Measurements from ENCODE around the gene ADGRV1. TPM values are rescaled to one million over a fixed set of nuclear protein-coding genes. Genes with fewer than 3 reads are reported as not detected.
"Not testable (repeated sequence)": the region's sequence is repeated elsewhere in the genome, so short reads cannot be mapped to it uniquely, and the experiment has no call there.

ADGRV1 gene
- total RNA-seq, 4 donors from 2014 or later = 129 to 158 (median 145) TPM

DNA sequence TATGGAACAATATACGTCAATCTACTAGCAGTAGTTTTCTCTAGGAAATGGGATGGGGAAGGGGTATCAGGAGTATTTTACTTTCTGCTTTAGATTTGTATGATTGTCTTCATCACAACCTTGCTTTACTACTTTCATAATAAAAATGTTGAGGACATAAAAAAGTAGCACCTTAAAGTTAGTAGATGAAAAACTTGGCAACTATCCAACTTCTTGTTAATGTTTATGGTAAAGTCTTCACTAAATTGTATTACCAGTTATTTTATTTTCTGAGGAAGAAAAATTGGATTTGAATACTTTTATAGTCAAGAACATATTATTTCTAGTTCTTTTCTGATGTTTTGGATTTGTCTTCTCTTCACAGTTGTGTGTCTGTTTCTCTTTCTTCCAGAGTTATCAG lies 452.4 kb downstream of the ADGRV1 start:
- no peak for DNase-seq
- intact Hi-C loops (cut with DNase I) = no loop called here
- H3K36me3 ChIP-seq = no peaks in the 10 kb centered on the region
- no peaks in the 10 kb centered on the region for H3K27me3 ChIP-seq
- H3K4me1 ChIP-seq = peaks cover 0 to 10% of the 10 kb centered on the region in 2 donors
- H3K9me3 ChIP-seq = no peaks in the 10 kb centered on the region
- 92 to 98% methylated on average over 1 of the region's 1 CpG for WGBS, 2 donors
- no peak overlapping the region for H3K4me3 ChIP-seq (replicated peaks in 1 of 3)
- no peak for TF ChIP-seq CTCF (IDR thresholded peaks at IDR 0.05)
- TF ChIP-seq POLR2A (IDR thresholded peaks at IDR 0.05) = no peak
- no peak overlapping the region for H3K27ac ChIP-seq

DNA sequence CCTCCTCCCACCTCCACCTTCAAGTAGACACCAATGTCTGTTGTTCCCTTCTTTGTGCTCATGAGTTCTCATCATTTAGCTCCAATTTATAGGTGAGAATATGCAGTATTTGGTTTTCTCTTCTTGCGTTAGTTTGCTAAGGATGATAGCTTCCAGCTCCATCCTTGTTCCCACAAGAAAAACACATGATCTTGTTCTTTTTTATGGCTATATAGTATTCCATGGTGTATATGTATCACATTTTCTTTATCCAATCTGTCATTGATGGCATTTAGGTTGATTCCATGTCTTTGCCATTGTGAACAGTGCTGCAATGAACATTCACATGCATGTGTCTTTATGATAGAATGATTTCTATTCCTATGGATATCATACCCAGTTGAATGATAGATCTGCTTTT lies 454.3 kb downstream of the ADGRV1 start:
- H3K27me3 ChIP-seq; H3K27ac ChIP-seq; H3K36me3 ChIP-seq; H3K4me3 ChIP-seq (replicated peaks in 1 of 3); H3K9me3 ChIP-seq; intact Hi-C loops (cut with DNase I); DNase-seq: not testable (repeated sequence)
- whole genome bisulfite sequencing, 2 donors = 98 to 100% methylated on average over 1 of the region's 1 CpG
- peaks cover 15 to 16% of the 10 kb centered on the region in 2 donors for H3K4me1 ChIP-seq

GRCh38 chr5:91016322-91016721 lies 457.7 kb downstream of the ADGRV1 start:
- Histone ChIP-seq H3K27me3 (no peaks in the 10 kb centered on the region), H3K4me1 (peaks cover 16 to 26% of the 10 kb centered on the region in 2 donors), H3K27ac (no peak overlapping the region), H3K4me3 (replicated peaks in 1 of 3) (no peak overlapping the region), H3K9me3 (no peaks in the 10 kb centered on the region), H3K36me3 (no peaks in the 10 kb centered on the region)
- 95 to 100% methylated on average over 1 of the region's 1 CpG for WGBS, 2 donors
- no peak for DNase-seq
- TF ChIP-seq CTCF (IDR thresholded peaks at IDR 0.05) (no peak), POLR2A (IDR thresholded peaks at IDR 0.05) (no peak)
- intact Hi-C loops (cut with DNase I) = no loop called here

DNA sequence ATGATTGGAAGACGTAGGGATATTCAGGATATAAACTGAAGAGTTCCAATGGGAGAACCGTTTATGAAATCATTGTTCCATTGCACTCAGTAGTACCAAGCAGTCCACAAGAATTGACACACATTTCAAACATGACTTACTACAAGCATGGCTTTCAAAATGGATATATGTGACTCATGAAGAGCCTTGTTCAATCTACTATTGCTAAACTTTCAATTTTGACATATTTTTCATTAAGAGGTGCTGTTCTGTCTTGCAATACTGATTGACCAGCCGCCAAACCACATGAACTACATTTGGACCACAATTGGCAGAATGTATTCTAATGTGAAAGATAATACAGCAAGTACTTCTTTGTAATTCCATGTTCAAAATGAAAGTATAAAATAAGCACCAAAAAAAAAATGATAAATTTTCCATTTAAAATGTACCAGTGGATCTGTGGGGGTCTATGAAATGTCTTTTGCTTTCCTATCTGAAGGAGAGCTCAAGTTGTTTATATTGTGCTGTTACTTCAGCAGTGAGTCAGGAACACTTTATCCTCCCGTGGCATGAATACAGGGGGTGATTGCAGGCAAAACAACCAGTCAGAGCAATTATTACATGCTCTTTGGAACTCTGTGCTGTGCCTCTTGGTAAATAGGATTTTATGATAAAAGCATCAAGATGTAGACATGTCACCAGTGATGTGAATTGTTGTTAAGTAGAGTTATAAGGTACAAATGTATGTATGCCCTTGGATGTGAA lies 458.5 kb downstream of the ADGRV1 start:
- Histone ChIP-seq H3K27me3 (no peaks in the 10 kb centered on the region), H3K27ac (peak overlapping the region; percentile 71 to 81 (median 73)), H3K36me3 (no peaks in the 10 kb centered on the region), H3K4me1 (peaks cover 16 to 33% of the 10 kb centered on the region in 2 donors), H3K9me3 (no peaks in the 10 kb centered on the region), H3K4me3 (replicated peaks in 1 of 3) (no peak overlapping the region)
- TF ChIP-seq POLR2A (IDR thresholded peaks at IDR 0.05) (peak in 1 of 2 donors; percentile 47), CTCF (IDR thresholded peaks at IDR 0.05) (no peak)
- DNase-seq = peak; percentile 46 to 54
- intact Hi-C loops (cut with DNase I) = no loop called here
- 38 to 51% methylated on average over 4 of the region's 4 CpGs for WGBS, 2 donors

GRCh38 chr5:91018200-91018599 lies 459.6 kb downstream of the ADGRV1 start:
- Histone ChIP-seq H3K4me3 (replicated peaks in 1 of 3) (no peak overlapping the region), H3K27me3 (no peaks in the 10 kb centered on the region), H3K4me1 (peaks cover 16 to 41% of the 10 kb centered on the region in 2 donors), H3K36me3 (no peaks in the 10 kb centered on the region), H3K9me3 (no peaks in the 10 kb centered on the region), H3K27ac (peak overlapping the region; percentile 71 to 81 (median 73))
- TF ChIP-seq CTCF (IDR thresholded peaks at IDR 0.05) (no peak), POLR2A (IDR thresholded peaks at IDR 0.05) (no peak)
- intact Hi-C loops (cut with DNase I) = no loop called here
- 11 to 30% methylated on average over 1 of the region's 1 CpG for WGBS, 2 donors
- DNase-seq = peak; percentile 6 to 8

Data from thyroid gland (tissue), 4 donors.